ENCODE measurements around the gene EIF3A.
"Not testable (repeated sequence)": the region's sequence is repeated elsewhere in the genome, so short reads cannot be mapped to it uniquely, and the experiment has no call there.

GRCh38 chr10:119096641-119097415 is 16.2 kb upstream of the EIF3A start:
- not testable (repeated sequence) for TF ChIP-seq POLR2A, CTCF, POLR2AphosphoS5 (IDR thresholded peaks at IDR 0.05)

All from prostate gland (tissue), 2 donors.